GM08714 (cell line): Measurements from ENCODE around the gene WNK3.
A peak's percentile ranks its signal among the peaks of the same experiment; 100 is the strongest.
"Not testable (repeated sequence)": the region's sequence is repeated elsewhere in the genome, so short reads cannot be mapped to it uniquely, and the experiment has no call there.

Experiments used
- H3K4me3 ChIP-seq: fragments of 200-500 bp; sonication (Bioruptor generic); 2 replicates; pipeline ENCODE4 v1.5.1; 2014; ENCODE audit warnings: mild to moderate bottlenecking, low read length, inconsistent platforms
- ZNF274 ChIP-seq: IDR thresholded peaks from 2 replicates; pipeline ENCODE4 v1.6.1; 2012; ENCODE audit warnings: mild to moderate bottlenecking, low read depth, low read length

Gene WNK3

GRCh38 chrX:54357414-54358377 lies at the start of gene WNK3:
TSS of gene WNK3 (minus strand) at chrX:54358046.
- no peak for TF ChIP-seq ZNF274
- H3K4me3 ChIP-seq = peak within 1 kb of the TSS; percentile 51

GRCh38 chrX:54407266-54407665 lies 49.4 kb upstream of the WNK3 start:
- H3K4me3 ChIP-seq = no peak overlapping the region
- TF ChIP-seq ZNF274 = no peak

- no peak overlapping the region for H3K4me3 ChIP-seq
- no peak for TF ChIP-seq ZNF274
These were observed 39.3 kb upstream of the WNK3 start for GRCh38 chrX:54397113-54397512.

GRCh38 chrX:54386314-54386713 lies 28.5 kb upstream of the WNK3 start:
- no peak for TF ChIP-seq ZNF274

GRCh38 chrX:54384661-54385060 lies 26.8 kb upstream of the WNK3 start:
- H3K4me3 ChIP-seq = not testable (repeated sequence)

More at GRCh38 chrX:54386314-54386713, 28.5 kb upstream of the WNK3 start:
- no peak overlapping the region for H3K4me3 ChIP-seq

GRCh38 chrX:54359408-54359807 lies 1.6 kb upstream of the WNK3 start:
- no peak overlapping the region for H3K4me3 ChIP-seq
- no peak for TF ChIP-seq ZNF274

GRCh38 chrX:54358424-54359211 lies 772 bp upstream of the WNK3 start:
- peak overlapping the region; percentile 4; the same call in 1 of the 2 replicates for H3K4me3 ChIP-seq
- TF ChIP-seq ZNF274 = no peak

- no peak for TF ChIP-seq ZNF274
- no peak overlapping the region for H3K4me3 ChIP-seq
These were observed 5.2 kb downstream of the WNK3 start for GRCh38 chrX:54352677-54353076.

- not testable (repeated sequence) for H3K4me3 ChIP-seq
These were observed 20.5 kb downstream of the WNK3 start for GRCh38 chrX:54337383-54337782.

- TF ChIP-seq ZNF274 = no peak
- H3K4me3 ChIP-seq = no peak overlapping the region
These were observed 32.8 kb downstream of the WNK3 start for GRCh38 chrX:54325077-54325476.

GRCh38 chrX:54320067-54320466 lies 37.8 kb downstream of the WNK3 start:
- no peak for TF ChIP-seq ZNF274

GRCh38 chrX:54306379-54306778 lies 51.5 kb downstream of the WNK3 start:
- no peak for TF ChIP-seq ZNF274
- H3K4me3 ChIP-seq = no peak overlapping the region

More at GRCh38 chrX:54320067-54320466, 37.8 kb downstream of the WNK3 start:
- H3K4me3 ChIP-seq = no peak overlapping the region

- no peak for TF ChIP-seq ZNF274
- no peak overlapping the region for H3K4me3 ChIP-seq
These were observed 56.3 kb downstream of the WNK3 start for GRCh38 chrX:54301516-54301915.

- H3K4me3 ChIP-seq = no peak overlapping the region
- TF ChIP-seq ZNF274 = no peak
These were observed 63.5 kb downstream of the WNK3 start for GRCh38 chrX:54294306-54294705.

GRCh38 chrX:54292755-54293154 lies 65.1 kb downstream of the WNK3 start:
- H3K4me3 ChIP-seq = no peak overlapping the region
- TF ChIP-seq ZNF274 = no peak
